HEK293T (cell line): ENCODE measurements around the gene USP37.
"Not testable (repeated sequence)": the region's sequence is repeated elsewhere in the genome, so short reads cannot be mapped to it uniquely, and the experiment has no call there.

ENCODE experiments used
- CTCF ChIA-PET: fragments of 350-600 bp; formaldehyde crosslinking; extraction: SDS; loops from one replicate; lab custom pipeline; 2021; ENCODE audit warnings: antibody characterized with exemption, inconsistent platforms; lab: Yijun Ruan, JAX
- POLR2A ChIA-PET: fragments of 350-600 bp; formaldehyde crosslinking; extraction: SDS; loops from one replicate; lab custom pipeline; 2020; ENCODE audit warnings: antibody characterized with exemption, inconsistent platforms; lab: Yijun Ruan, JAX
- DNase-seq: peaks from one replicate; pipeline ENCODE4 v3.0.0; 2012; ENCODE audit warnings: mixed read lengths; ENCODE audit errors: extremely low spot score
- ARNT ChIP-seq: fragments of 450-650 bp; IDR thresholded peaks from 2 replicates; pipeline ENCODE4 v1.6.1; 2017; ENCODE audit warnings: mild to moderate bottlenecking
- BHLHE40 ChIP-seq: fragments of 450-650 bp; IDR thresholded peaks from 2 replicates; pipeline ENCODE4 v1.6.1; 2016; ENCODE audit warnings: mild to moderate bottlenecking, moderate library complexity, borderline replicate concordance
- CTBP1 ChIP-seq: fragments of 450-650 bp; IDR thresholded peaks from 2 replicates; pipeline ENCODE4 v1.6.1; 2016; ENCODE audit warnings: borderline replicate concordance
- ELF4 ChIP-seq: fragments of 450-650 bp; IDR thresholded peaks from 2 replicates; pipeline ENCODE4 v1.6.1; 2017; ENCODE audit warnings: antibody characterized with exemption
- FOXA1 ChIP-seq: fragments of 450-650 bp; IDR thresholded peaks from 2 replicates; pipeline ENCODE4 v1.6.1; 2016; ENCODE audit warnings: mild to moderate bottlenecking
- FOXK2 ChIP-seq: fragments of 450-650 bp; IDR thresholded peaks from 2 replicates; pipeline ENCODE4 v1.6.1; 2016; ENCODE audit warnings: mild to moderate bottlenecking
- FOXM1 ChIP-seq: fragments of 450-650 bp; IDR thresholded peaks from 2 replicates; pipeline ENCODE4 v1.6.1; 2017; ENCODE audit warnings: mild to moderate bottlenecking, borderline replicate concordance
- HDGF ChIP-seq: fragments of 450-650 bp; IDR thresholded peaks from 2 replicates; pipeline ENCODE4 v1.6.1; 2017; ENCODE audit warnings: antibody characterized with exemption, borderline replicate concordance
- L3MBTL2 ChIP-seq: fragments of 450-650 bp; conservative IDR thresholded peaks from 2 replicates; pipeline ENCODE4 v1.6.1; 2016; ENCODE audit warnings: mild to moderate bottlenecking
- LEF1 ChIP-seq: fragments of 450-650 bp; IDR thresholded peaks from 2 replicates; pipeline ENCODE4 v1.6.1; 2017; ENCODE audit warnings: mild to moderate bottlenecking, borderline replicate concordance
- NFRKB ChIP-seq: fragments of 450-650 bp; IDR thresholded peaks from 2 replicates; pipeline ENCODE4 v1.6.1; 2016; ENCODE audit warnings: mild to moderate bottlenecking, moderate library complexity
- PKNOX1 ChIP-seq: fragments of 450-650 bp; IDR thresholded peaks from 2 replicates; pipeline ENCODE4 v1.6.1; 2016
- SP1 ChIP-seq: fragments of 450-650 bp; IDR thresholded peaks from 2 replicates; pipeline ENCODE4 v1.6.1; 2017
- SUZ12 ChIP-seq: fragments of 450-650 bp; IDR thresholded peaks from 2 replicates; pipeline ENCODE4 v1.6.1; 2016; ENCODE audit warnings: mild to moderate bottlenecking
- TARDBP ChIP-seq: fragments of 450-650 bp; IDR thresholded peaks from 2 replicates; pipeline ENCODE4 v1.6.1; 2016
- ZNF384 ChIP-seq: fragments of 450-650 bp; IDR thresholded peaks from 2 replicates; pipeline ENCODE4 v1.6.1; 2016

USP37 gene

DNA sequence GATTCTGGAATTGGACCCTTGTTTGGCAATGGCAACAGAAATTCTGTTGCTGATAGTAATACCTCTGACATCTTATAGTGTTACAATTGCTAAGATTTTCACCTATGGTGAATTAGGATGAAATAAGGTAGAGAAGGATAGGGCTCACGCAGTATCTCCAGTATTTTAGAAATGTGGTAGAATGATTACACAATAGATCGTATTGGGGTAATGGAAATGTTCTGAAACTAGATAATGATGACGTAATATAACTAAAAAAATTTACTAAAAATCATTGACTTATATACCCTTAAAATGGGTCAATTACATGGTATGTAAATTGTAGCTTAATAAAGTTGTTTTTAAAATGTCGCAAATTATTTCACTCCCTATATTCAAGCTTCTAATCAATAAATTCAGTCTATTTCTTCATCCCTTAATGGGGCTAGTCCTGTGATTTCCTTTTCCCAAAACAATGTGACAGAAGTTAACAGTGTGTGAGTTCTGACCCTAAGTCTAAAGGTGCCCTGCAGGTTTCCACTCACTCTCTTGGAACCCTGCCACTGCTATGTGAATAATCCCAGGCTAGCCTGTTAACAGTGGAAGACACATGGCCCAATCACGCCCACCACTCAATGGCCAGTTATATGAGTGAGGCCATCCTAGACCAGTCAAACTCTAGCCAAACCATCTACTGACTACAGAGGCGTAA is 31.2 kb downstream of the USP37 start:
- POLR2A ChIA-PET, result no interaction called here
- CTCF ChIA-PET, result no interaction called here
- no peak for DNase-seq
- TF ChIP-seq L3MBTL2 (no peak), LEF1 (no peak), FOXA1 (no peak), BHLHE40 (no peak), FOXM1 (no peak), PKNOX1 (no peak), ZNF384 (no peak), NFRKB (no peak), SUZ12 (no peak), TARDBP (no peak), FOXK2 (no peak), HDGF (no peak), ELF4 (no peak), CTBP1 (no peak), ARNT (no peak)

- no peak for DNase-seq
- ChIA-PET CTCF (no interaction called here), POLR2A (no interaction called here)
- TF ChIP-seq BHLHE40 (no peak), PKNOX1 (no peak), FOXM1 (no peak), L3MBTL2 (no peak), TARDBP (no peak), NFRKB (no peak), ELF4 (no peak), FOXK2 (no peak), HDGF (no peak)
Observed at GRCh38 chr2:218529990-218530389, 38.2 kb downstream of the USP37 start.

DNA sequence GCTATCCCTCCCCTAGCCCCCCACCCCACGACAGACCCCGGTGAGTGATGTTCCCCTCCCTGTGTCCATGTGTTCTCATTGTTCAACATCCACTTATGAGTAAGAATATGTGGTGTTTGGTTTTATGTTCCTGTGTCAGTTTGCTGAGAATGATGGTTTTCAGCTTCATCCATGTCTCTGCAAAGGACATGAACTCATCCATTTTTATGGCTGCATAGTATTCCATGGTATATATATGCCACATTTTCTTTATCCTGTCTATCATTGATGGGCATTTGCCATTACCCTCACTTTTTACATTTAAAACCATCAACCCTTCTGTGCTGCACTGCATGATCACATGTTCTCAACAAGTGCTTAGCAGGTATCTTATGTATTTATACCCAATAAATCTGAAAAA is 39.7 kb downstream of the USP37 start:
- CTCF ChIA-PET, result interaction anchor here (0.6 kb wide), 1 partner anchor 78 kb away, joined by 4 read pairs; no protein-coding TSS in a partner anchor
- DNase-seq, POLR2A ChIA-PET: not testable (repeated sequence)

DNA sequence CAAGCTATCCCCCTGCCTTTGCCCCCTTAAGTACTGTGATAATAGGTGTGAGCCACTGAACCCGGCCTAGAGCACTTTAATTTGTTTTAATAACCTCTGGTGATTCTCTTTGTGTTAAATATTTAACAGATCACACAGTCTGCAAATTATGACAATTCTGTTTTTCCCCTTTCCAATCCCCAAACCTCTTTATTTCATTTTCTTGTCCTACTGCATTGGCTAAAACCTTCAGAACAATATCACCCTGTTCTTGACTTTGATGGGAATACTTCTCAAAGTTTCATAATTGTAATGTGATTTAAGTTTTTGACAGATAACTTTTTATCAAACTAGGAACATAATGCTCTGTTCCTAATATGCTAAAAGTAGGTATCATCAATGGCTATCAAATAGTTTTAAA is 44.5 kb downstream of the USP37 start:
- CTCF ChIA-PET, result no interaction called here
- no peak for DNase-seq
- POLR2A ChIA-PET, result no interaction called here
- TF ChIP-seq BHLHE40 (no peak), L3MBTL2 (no peak), FOXK2 (no peak), PKNOX1 (no peak), TARDBP (no peak), CTBP1 (no peak), NFRKB (no peak), ELF4 (no peak)

DNA sequence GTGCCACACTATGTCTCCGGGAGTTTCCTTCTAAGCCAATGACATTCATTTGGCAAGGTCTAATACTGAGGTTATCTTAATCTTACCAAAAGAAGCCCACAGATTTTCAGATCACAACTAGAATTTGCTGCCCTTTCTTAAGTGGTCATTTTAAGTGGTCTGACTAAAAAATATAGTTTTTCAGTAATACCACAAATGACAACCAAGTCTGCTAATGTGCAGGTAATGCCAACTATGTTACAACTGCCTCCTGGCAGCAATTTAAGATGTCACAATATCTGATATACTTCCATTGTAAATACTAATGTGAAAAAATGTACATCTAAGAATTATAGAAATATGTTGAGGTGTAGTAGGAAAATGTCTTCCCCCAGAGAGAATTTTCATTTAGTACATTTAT is 49.3 kb downstream of the USP37 start:
- CTCF ChIA-PET, result no interaction called here
- TF ChIP-seq SP1 (no peak), FOXA1 (no peak), SUZ12 (no peak), NFRKB (no peak), ELF4 (no peak), FOXK2 (no peak), ARNT (no peak), PKNOX1 (no peak), BHLHE40 (no peak), LEF1 (no peak)
- no peak for DNase-seq
- POLR2A ChIA-PET, result no interaction called here

DNA sequence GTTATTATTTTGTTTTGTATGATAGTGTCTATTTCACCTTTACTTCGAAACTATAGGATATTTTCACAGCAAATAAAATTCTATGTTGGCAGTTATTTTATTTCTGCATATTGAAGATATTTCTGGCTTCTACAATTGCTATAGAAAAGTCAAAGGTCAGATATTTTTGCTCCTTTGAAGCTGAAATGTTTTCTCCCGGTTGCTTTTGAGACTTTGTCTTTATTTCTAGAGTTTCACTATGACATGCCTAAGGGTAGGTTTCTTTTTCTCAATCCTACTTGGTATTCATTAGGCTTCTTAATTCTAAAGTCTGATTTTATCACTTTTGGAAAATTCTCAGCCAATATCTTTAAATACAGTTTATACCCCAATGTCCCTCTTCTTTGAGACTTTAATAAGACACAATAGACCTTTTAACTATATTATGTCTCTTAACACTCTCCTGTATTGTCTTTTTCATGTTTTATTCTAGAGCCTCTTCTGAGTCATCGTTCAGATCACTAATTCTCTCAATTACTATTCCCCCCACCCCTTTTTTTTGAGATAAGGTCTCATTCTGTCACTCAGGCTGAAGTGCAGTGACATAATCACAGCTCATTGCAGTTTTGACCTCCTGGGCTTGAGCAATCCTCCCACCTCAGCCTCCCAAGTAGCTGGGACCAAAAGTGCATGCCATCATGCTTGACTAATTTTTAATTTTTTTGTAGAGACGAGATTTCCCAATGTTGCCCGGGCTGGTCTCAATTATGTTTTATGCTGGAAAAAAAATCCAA is 50.5 kb downstream of the USP37 start:
- ChIA-PET CTCF (interaction anchor here (0.6 to 0.7 kb wide), 2 partner anchors 29 to 46 kb away, joined by 3 to 4 read pairs; no protein-coding TSS in a partner anchor), POLR2A (no interaction called here)
- TF ChIP-seq TARDBP (no peak), PKNOX1 (peak; percentile 35)
- DNase-seq, result no peak
